Measurements from ENCODE around the gene SIPA1L3. TPM values are rescaled to one million over a fixed set of nuclear protein-coding genes. Genes with fewer than 3 reads are reported as not detected.

The SIPA1L3 gene
- total RNA-seq, 4 donors from 2014 or later = 11.1 to 25.3 (median 14.5) TPM

DNA sequence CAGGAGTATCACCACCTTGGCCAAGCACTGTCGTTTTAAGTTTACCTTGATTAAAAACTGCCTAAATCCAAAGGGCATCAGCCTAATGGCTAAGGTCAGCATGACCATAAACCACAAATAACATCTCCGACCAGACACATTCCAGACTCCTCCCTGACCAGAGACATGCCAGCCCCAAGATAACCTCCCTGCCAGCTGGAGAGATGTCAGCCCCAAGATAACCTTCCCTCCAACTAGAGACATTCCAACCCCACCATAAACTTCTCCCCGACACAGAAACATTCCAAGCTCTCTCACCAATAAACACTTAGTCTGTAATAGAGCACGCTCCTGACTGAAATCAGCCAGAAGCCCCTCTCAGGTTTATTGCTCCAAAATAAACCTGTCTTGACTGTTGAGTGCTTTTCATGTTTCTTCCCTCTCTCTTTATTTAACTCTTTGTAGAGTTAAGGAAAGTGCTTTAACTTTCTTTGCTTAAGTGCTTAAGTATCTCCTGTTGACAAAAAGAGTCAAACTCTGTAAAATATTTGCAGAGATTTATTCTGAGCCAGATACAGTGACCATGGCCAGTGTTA is 37.2 kb upstream of the SIPA1L3 start:
- intact Hi-C loops (cut with DNase I) = no loop called here
- Histone ChIP-seq H3K4me3 (no peak overlapping the region), H3K4me1 (peaks cover 0 to 17% (median 0%) of the 10 kb centered on the region in 3 donors), H3K27ac (no peak overlapping the region), H3K27me3 (no peaks in the 10 kb centered on the region), H3K36me3 (no peaks in the 10 kb centered on the region), H3K9me3 (peaks cover 0 to 10% (median 0%) of the 10 kb centered on the region in 3 donors)
- no peak for DNase-seq
- WGBS, 2 donors = 67 to 72% methylated on average over 4 of the region's 4 CpGs
- no peak for TF ChIP-seq POLR2A (IDR thresholded peaks at IDR 0.05)
- TF ChIP-seq, protein P1, sequence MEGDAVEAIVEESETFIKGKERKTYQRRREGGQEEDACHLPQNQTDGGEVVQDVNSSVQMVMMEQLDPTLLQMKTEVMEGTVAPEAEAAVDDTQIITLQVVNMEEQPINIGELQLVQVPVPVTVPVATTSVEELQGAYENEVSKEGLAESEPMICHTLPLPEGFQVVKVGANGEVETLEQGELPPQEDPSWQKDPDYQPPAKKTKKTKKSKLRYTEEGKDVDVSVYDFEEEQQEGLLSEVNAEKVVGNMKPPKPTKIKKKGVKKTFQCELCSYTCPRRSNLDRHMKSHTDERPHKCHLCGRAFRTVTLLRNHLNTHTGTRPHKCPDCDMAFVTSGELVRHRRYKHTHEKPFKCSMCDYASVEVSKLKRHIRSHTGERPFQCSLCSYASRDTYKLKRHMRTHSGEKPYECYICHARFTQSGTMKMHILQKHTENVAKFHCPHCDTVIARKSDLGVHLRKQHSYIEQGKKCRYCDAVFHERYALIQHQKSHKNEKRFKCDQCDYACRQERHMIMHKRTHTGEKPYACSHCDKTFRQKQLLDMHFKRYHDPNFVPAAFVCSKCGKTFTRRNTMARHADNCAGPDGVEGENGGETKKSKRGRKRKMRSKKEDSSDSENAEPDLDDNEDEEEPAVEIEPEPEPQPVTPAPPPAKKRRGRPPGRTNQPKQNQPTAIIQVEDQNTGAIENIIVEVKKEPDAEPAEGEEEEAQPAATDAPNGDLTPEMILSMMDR (IDR thresholded peaks at IDR 0.05) = no peak

DNA sequence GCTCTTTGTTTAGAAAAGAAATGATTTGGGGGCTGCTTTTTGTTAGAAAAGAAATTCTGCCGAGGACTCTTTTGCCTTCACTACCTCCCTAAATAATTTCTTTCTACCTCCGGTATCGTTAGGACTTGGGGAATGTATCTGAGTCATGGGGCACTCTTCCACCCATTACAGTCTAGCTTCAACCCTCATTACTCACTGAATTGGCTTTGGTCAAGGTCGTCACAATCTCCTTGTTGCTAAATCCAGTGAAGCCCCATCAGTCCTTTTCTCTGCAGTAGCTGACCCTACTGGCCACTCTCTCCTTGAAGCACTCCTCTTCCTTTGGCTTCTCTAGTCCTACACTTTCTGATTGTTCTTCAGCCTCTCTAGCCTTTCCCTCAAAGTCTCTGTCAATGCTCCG is 34.6 kb upstream of the SIPA1L3 start:
- 66 to 79% methylated on average over 5 of the region's 5 CpGs for WGBS, 2 donors
- Histone ChIP-seq H3K36me3 (no peaks in the 10 kb centered on the region), H3K4me3 (no peak overlapping the region), H3K27me3 (no peaks in the 10 kb centered on the region), H3K27ac (no peak overlapping the region), H3K4me1 (peaks cover 0 to 17% (median 0%) of the 10 kb centered on the region in 3 donors), H3K9me3 (peaks cover 0 to 10% (median 0%) of the 10 kb centered on the region in 3 donors)
- TF ChIP-seq POLR2A (IDR thresholded peaks at IDR 0.05) = no peak
- TF ChIP-seq, protein P1 (IDR thresholded peaks at IDR 0.05) = no peak
- DNase-seq = no peak
- intact Hi-C loops (cut with DNase I) = no loop called here

DNA sequence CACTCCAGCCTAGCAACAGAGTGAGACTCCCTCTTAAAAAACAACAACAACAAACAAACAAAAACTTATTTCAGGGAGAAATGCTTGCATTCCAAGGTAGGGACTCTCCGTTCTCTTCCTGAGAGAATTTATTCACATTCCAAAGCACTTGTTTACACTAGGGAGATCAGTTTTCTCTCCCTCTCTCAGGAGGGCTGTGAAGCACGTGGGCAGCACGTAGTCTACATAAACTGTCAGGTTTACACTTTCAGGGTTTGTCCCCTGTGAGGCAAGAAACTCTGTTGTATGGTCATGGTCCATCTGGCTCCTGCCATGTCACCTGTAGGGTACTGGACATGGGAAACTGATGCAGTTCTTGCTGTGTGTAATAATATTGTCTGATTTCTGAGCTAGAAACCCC is 32.2 kb upstream of the SIPA1L3 start:
- WGBS, 2 donors = 29 to 31% methylated on average over 3 of the region's 3 CpGs
- no peak for TF ChIP-seq POLR2A (IDR thresholded peaks at IDR 0.05)
- TF ChIP-seq, protein P1 (IDR thresholded peaks at IDR 0.05) = no peak
- Histone ChIP-seq H3K4me1 (peaks cover 0 to 5% (median 0%) of the 10 kb centered on the region in 3 donors), H3K4me3 (no peak overlapping the region), H3K27me3 (no peaks in the 10 kb centered on the region), H3K9me3 (peaks cover 0 to 7% (median 0%) of the 10 kb centered on the region in 3 donors), H3K27ac (no peak overlapping the region), H3K36me3 (no peaks in the 10 kb centered on the region)
- intact Hi-C loops (cut with DNase I) = no loop called here
- no peak for DNase-seq

DNA sequence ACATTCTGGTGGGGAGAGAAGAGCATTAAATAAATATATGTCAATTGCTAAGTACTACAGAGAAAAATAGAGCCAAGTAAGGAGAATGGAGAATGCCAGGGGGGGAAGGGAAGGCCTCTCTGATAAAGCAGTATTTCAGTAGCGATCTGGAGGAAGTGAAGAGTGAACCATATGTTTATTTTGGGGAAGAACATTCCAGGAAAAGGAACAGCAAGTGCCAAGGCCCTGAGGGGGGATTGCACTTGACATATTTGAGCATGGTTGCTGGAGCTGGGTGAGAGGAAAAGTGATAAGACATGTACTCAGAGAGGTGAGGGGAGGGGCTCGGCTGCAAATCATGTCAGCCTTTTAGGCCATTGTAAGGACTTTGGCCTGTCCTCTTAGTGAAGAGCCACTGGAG is 31.0 kb upstream of the SIPA1L3 start:
- WGBS, 2 donors = 32 to 41% methylated on average over 2 of the region's 2 CpGs
- Histone ChIP-seq H3K4me3 (no peak overlapping the region), H3K27me3 (no peaks in the 10 kb centered on the region), H3K4me1 (peaks cover 0 to 5% (median 0%) of the 10 kb centered on the region in 3 donors), H3K36me3 (no peaks in the 10 kb centered on the region), H3K9me3 (no peaks in the 10 kb centered on the region), H3K27ac (no peak overlapping the region)
- intact Hi-C loops (cut with DNase I) = no loop called here
- DNase-seq = no peak
- TF ChIP-seq POLR2A (IDR thresholded peaks at IDR 0.05) = no peak
- TF ChIP-seq, protein P1 (IDR thresholded peaks at IDR 0.05) = no peak

DNA sequence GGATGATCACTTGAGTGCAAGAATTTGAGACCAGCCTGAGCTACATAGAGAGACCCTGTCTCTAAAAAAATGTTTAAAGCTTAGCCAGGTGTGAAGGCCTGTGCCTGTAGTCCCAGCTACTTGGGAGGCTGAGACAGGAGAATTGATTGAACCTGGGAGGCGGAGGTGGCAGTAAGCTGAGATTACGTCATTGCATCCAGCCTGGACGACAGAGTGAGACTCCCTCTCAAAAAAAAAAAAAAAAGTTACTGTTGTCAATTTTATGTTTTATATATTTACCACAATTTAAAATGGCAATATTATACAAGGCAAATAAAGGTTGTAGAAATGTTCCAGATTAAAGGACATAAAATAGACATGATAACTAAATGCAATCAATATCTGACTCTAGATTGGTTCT is 29.9 kb upstream of the SIPA1L3 start:
- H3K27me3 ChIP-seq = no peaks in the 10 kb centered on the region
- H3K36me3 ChIP-seq = no peaks in the 10 kb centered on the region
- H3K9me3 ChIP-seq = peaks cover 0 to 7% (median 0%) of the 10 kb centered on the region in 3 donors
- peaks cover 0 to 5% (median 0%) of the 10 kb centered on the region in 3 donors for H3K4me1 ChIP-seq
- TF ChIP-seq, protein P1 (IDR thresholded peaks at IDR 0.05) = no peak
- no peak for TF ChIP-seq POLR2A (IDR thresholded peaks at IDR 0.05)
- H3K27ac ChIP-seq = no peak overlapping the region
- no peak overlapping the region for H3K4me3 ChIP-seq
- 80 to 90% methylated on average over 3 of the region's 3 CpGs for WGBS, 2 donors
- intact Hi-C loops (cut with DNase I) = no loop called here
- no peak for DNase-seq
